ENCODE data around the gene EIF4G3.
"Not testable (repeated sequence)": the region's sequence is repeated elsewhere in the genome, so short reads cannot be mapped to it uniquely, and the experiment has no call there.

Gene EIF4G3

DNA sequence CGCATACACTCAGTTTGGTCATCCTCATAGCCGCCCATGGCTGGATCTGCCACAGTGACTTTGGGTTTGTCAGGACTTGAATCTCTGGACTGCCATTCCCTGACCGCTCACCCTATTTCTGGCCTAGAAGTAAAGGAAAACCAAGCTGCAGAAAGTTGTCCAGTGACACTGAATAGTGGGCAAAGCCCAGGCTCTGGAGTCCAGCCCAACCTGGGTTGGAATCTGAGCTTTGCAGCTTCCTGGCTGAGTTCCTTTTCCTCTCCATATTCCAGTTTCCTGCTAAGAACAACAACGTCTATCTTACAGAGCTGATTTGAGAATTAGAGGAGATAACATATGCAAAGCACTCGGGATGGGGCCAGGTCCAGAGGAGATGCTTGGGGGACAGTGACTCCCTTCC is 15.6 kb upstream of the EIF4G3 start:
- Histone ChIP-seq H3K4me1 (ENCODE audit: control insufficient read depth in 1 of 2, insufficient read depth in 1 of 2, low read depth in 1 of 2, low read length in 1 of 2) (peaks cover 0 to 5% of the 10 kb centered on the region in 2 experiments), H3K4me3 (ENCODE audit: low read depth in 1 of 2, low read length in 1 of 2) (no peak overlapping the region), H3K9me3 (no peaks in the 10 kb centered on the region), H3K36me3 (no peaks in the 10 kb centered on the region), H3K27me3 (no peaks in the 10 kb centered on the region), H3K27ac (no peak overlapping the region)
- TF ChIP-seq, protein P1, sequence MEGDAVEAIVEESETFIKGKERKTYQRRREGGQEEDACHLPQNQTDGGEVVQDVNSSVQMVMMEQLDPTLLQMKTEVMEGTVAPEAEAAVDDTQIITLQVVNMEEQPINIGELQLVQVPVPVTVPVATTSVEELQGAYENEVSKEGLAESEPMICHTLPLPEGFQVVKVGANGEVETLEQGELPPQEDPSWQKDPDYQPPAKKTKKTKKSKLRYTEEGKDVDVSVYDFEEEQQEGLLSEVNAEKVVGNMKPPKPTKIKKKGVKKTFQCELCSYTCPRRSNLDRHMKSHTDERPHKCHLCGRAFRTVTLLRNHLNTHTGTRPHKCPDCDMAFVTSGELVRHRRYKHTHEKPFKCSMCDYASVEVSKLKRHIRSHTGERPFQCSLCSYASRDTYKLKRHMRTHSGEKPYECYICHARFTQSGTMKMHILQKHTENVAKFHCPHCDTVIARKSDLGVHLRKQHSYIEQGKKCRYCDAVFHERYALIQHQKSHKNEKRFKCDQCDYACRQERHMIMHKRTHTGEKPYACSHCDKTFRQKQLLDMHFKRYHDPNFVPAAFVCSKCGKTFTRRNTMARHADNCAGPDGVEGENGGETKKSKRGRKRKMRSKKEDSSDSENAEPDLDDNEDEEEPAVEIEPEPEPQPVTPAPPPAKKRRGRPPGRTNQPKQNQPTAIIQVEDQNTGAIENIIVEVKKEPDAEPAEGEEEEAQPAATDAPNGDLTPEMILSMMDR (IDR thresholded peaks at IDR 0.05): no peak

DNA sequence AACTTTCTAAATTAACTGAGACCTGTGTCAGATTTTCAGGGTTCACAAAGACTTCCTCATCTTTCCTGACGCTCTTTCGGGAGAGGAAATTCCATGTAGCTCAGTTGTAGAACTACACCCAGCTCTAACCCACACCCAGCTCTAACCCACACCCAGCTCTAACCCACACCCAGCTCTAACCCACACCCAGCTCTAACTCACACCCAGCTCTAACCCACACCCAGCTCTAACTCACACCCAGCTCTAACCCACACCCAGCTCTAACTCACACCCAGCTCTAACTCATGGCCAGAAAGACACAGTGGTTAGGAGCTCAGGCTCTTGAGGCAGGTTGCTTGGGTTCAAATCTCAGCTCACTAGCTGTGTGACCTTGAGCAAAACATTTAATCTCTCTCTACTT is 14.1 kb upstream of the EIF4G3 start:
- not testable (repeated sequence) for H3K36me3 ChIP-seq; H3K27me3 ChIP-seq; H3K27ac ChIP-seq; H3K4me1 ChIP-seq (ENCODE audit: control insufficient read depth in 1 of 2, insufficient read depth in 1 of 2, low read depth in 1 of 2, low read length in 1 of 2); H3K9me3 ChIP-seq; H3K4me3 ChIP-seq (ENCODE audit: low read depth in 1 of 2, low read length in 1 of 2)

DNA sequence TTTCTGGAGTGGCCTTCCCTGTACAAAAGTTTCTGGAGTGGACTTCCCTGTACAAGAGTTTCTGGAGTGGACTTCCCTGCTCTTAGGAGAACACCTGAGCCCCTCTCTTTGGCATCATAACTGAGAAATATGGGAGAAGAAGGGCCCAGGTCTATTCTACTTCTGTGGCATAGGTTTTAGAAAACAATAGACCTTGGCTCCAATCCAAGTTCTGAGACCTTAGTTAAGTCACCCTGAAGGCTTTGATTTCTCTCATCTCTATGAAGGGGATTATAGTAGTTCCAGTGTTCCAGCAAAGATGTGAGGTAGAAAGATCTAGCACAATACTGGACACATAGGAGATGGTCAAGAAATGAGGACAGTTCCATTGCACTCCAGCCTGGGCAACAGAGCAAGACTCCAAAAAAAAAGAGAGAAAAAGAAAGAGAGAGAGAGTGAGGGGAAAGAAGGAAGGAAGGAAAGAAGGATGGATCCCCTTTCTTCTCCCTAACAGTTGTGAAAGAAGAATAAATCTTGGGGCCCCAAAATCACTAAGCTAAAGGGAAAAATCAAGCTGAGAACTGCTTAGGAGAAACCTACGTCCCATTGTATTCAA is 13.3 kb upstream of the EIF4G3 start:
- no peaks in the 10 kb centered on the region for H3K9me3 ChIP-seq
- H3K4me3 ChIP-seq (ENCODE audit: low read depth in 1 of 2, low read length in 1 of 2): no peak overlapping the region
- no peak overlapping the region for H3K27ac ChIP-seq
- H3K36me3 ChIP-seq: no peaks in the 10 kb centered on the region
- TF ChIP-seq, protein P1 (IDR thresholded peaks at IDR 0.05): no peak
- H3K4me1 ChIP-seq (ENCODE audit: control insufficient read depth in 1 of 2, insufficient read depth in 1 of 2, low read depth in 1 of 2, low read length in 1 of 2): peaks cover under 1 to 3% of the 10 kb centered on the region in 2 experiments
- no peaks in the 10 kb centered on the region for H3K27me3 ChIP-seq

DNA sequence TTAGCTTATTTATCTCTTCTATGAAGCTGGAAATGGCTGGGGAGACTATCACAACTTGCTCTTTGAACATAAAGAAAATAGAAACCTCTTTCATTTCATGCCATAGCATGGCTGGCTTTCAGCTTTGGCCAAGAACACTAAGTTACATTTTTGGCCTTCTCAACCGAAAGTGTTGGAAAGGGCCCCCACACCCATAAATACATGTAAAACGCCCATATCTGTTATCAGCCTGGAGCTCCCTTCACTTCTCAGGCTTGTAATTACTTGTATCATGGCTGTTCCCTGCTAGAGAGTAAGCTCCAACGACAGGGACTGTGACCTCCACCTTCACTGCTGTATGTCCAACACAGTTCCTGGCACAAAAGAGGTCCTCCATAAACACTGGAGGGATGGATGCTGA is 12.7 kb upstream of the EIF4G3 start:
- Histone ChIP-seq H3K27ac (no peak overlapping the region), H3K4me1 (ENCODE audit: control insufficient read depth in 1 of 2, insufficient read depth in 1 of 2, low read depth in 1 of 2, low read length in 1 of 2) (peaks cover 5 to 9% of the 10 kb centered on the region in 2 experiments), H3K27me3 (no peaks in the 10 kb centered on the region), H3K9me3 (no peaks in the 10 kb centered on the region), H3K4me3 (ENCODE audit: low read depth in 1 of 2, low read length in 1 of 2) (no peak overlapping the region), H3K36me3 (no peaks in the 10 kb centered on the region)
- TF ChIP-seq, protein P1 (IDR thresholded peaks at IDR 0.05): no peak

DNA sequence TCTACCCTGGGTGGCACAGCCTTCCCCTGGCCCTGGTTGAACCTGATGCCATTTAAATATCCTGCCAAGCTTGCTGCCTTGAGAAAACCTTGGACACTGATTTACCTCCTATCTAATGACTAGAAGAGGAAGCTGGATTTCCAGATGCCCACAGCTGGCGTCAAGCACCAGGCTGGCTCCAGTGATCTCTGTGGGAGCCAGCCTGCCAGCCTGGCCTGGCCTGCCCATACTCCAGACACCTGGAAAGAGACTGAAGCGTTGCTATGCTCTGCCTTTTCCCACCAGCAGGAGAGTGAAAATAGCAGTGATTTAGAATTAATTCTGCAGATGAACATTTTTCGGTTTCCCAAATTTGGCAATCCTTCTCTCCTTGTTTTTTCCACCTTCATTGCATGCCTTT is 11.5 kb upstream of the EIF4G3 start:
- Histone ChIP-seq H3K9me3 (no peaks in the 10 kb centered on the region), H3K4me3 (ENCODE audit: low read depth in 1 of 2, low read length in 1 of 2) (no peak overlapping the region), H3K36me3 (no peaks in the 10 kb centered on the region), H3K27ac (no peak overlapping the region), H3K4me1 (ENCODE audit: control insufficient read depth in 1 of 2, insufficient read depth in 1 of 2, low read depth in 1 of 2, low read length in 1 of 2) (peaks cover 17 to 21% of the 10 kb centered on the region in 2 experiments), H3K27me3 (no peaks in the 10 kb centered on the region)
- TF ChIP-seq, protein P1 (IDR thresholded peaks at IDR 0.05): no peak

DNA sequence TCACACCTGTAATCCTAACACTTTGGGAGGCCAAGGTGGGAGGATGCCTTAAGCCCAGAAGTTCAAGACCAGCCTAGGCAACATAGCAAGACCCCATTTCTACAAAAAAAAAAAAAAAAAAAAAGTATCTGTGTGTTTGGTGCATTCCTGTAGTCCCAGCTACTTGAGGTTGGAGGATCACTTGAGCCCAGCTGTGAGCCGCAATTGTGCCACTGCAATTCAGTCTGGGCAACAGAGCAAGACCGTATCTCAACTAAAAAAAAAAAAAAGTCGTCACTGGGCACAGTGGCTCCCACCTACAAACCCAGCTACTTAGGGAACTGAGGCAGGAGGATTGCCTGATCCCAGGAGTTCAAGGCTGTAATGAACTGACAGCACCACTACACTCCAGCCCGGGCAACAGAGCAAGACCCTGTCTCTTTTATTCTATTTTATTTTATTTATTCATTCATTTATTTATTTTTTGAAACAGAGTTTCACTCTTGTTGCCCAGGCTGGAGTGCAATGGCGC is 8.6 kb upstream of the EIF4G3 start:
- Histone ChIP-seq H3K4me1 (ENCODE audit: control insufficient read depth in 1 of 2, insufficient read depth in 1 of 2, low read depth in 1 of 2, low read length in 1 of 2) (peaks cover 24 to 26% of the 10 kb centered on the region in 2 experiments), H3K4me3 (ENCODE audit: low read depth in 1 of 2, low read length in 1 of 2) (no peak overlapping the region), H3K27me3 (no peaks in the 10 kb centered on the region), H3K9me3 (no peaks in the 10 kb centered on the region), H3K27ac (no peak overlapping the region), H3K36me3 (no peaks in the 10 kb centered on the region)
- TF ChIP-seq, protein P1 (IDR thresholded peaks at IDR 0.05): no peak
